Fibroblast of skin of scalp (primary cell): ENCODE results near the gene DHFR.
A peak's percentile ranks its signal among the peaks of the same experiment; 100 is the strongest.
"Not testable (repeated sequence)": the region's sequence is repeated elsewhere in the genome, so short reads cannot be mapped to it uniquely, and the experiment has no call there.

Experiments used
- DNase-seq: peaks from one replicate; pipeline ENCODE4 v3.0.0-alpha.2; 2013

The DHFR gene

DNA sequence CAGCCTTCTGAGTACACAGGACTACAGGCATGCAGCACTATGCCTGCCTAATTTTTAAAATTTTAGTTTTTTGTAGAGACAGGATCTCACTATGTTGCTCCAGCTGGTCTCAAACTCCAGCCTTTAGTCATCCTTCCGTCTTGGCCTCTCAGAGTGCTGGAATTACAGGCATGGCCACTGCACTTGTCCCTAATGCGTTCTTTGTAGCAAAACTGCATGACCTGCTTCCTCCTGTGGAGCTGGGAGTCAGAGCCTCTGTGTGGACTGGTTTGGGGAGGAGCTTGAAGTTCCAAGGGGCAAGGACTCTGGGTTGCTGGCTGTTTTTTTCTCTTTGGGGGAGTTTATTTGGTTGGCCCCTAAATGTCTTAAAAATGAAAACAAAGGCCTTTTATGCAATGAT is 62.0 kb downstream of the DHFR start:
- no peak for DNase-seq

DNA sequence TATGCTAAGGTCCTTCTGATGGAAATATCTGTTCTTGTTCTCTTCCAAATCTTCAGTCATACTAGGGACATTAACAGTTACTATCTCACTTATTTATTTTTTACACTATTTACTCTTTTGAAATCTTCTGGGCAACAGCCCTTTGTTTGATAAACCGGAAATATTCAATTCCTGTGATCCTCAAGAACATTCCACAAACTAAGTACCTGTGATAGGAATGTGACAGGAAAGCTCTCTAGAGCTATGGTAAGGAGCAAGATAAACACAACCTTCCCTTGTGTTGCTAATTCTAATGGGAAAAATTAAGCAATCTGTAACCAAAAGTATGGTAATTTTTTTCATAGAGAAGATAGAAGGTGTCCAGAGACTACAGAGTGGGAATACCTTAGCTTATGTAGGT is 62.7 kb downstream of the DHFR start:
- no peak for DNase-seq

GRCh38 chr5:80591352-80591751 is 63.4 kb downstream of the DHFR start:
- peak; percentile 14 for DNase-seq

- no peak for DNase-seq
These were observed 64.0 kb downstream of the DHFR start for GRCh38 chr5:80590766-80591165.

DNA sequence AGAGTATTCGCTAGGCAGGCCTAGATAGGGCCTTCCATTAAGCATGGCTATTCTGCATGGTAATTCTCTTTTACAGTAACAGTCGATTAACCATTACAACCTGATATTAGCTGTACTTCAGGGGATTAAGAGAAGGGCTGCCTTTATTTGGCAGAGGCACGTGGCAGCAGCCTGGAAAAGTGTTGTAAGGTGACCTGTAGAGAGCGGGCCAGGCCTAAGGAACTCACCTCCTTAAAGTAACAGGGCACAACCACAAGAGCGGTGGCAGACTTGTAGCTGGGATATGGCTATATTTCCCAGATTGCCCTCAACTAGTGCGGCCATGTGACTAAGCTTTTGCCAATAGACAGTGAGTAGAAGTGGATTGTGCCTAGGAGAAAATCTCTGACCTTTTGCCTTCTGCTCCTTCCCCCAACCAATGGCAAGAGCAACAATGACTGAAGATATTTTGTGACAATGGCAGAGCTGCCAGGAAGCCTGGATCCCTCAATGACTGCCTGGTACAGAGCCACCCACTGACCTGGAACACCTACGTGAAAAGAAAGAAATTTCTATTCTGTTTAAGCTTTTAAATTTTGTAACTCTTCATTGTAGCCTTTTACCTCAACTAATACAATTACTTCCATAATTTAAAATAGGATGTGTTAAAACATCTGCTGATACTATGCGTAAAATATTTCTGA is 65.8 kb downstream of the DHFR start:
- no peak for DNase-seq

- no peak for DNase-seq
These were observed 70.0 kb downstream of the DHFR start for GRCh38 chr5:80584770-80585169.

DNA sequence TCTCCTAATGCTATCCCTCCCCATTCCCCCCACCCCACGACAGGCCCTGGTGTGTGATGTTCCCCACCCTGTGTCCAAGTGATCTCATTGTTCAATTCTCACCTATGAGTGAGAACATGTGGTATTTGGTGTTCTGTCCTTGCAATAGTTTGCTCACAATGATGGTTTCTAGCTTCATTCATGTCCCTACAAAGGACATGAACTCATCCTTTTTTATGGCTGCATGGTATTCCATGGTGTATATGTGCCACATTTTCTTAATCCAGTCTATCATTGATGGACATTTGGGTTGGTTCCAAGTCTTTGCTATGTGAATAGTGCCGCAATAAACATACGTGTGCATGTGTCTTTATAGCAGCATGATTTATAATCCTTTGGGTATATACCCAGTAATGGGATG is 74.5 kb downstream of the DHFR start:
- not testable (repeated sequence) for DNase-seq

DNA sequence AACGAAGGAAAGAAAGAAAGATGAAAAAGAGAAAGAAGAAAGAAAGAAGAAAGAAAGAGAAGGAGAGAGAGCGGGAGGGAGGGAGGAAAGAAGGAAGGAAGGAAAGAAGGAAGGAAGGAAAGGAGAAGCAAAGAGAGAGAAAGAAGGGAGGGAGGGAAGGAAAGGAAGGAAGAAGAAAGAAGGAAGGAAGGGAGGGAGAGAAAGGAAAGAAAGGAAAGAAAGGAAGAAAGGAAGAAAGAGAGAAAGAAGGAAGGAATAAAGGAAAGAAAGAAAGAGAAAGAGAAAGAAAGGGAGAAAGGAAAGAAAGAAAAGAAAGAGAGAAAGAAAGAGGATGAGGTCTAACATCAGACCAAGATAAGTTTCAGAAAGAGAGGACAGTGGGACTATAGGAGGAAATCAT is 75.7 kb downstream of the DHFR start:
- DNase-seq, result no peak

DNA sequence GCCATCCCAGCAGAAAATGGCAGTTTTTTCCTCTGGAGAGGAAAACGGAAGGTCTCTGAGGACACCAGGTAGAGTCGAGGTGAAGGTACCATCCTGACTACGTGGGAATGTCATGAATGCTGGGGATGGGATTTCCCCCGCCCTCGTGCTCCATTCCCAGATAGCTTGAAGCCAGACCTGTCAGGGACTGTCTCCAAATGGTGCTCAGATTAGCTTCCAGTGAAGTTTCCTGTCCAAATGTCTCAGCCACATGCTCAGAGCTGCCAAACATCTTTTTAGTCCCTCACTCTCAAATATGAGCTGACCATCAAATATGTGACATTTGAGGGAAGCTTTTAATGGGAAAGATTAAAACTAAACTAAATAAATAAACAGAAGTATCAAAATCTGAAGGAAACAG is 77.1 kb downstream of the DHFR start:
- no peak for DNase-seq

DNA sequence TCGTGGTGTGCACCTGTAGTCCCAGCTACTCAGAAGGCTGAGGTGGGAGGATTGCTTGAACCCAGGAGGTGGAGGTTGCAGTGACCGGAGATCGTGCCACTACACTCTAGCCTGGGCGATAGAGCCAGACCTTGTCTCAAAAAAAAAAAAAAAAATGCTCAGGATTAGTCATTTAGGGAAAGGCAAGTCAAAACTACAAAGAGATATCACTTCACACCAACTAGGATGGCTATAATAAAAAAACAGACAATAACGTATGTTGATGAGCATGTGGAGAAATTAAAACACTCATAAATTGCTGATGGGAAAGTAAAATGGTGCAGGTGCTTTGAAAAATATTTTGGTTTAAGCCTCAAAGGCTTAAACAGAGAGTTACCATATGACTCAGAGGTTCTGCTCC is 78.4 kb downstream of the DHFR start:
- no peak for DNase-seq
